Breast epithelium (tissue), 3 donors: ENCODE measurements around the gene CSF2RB.

ENCODE experiments used
- CTCF ChIP-seq, 3 donors: fragments of 450-650 bp; IDR thresholded peaks; one replicate each; pipeline ENCODE4 v1.5.1; 2016 to 2017; ENCODE audit warnings: antibody characterized with exemption in 3 of 3, mild to moderate bottlenecking in 3 of 3, moderate library complexity in 3 of 3
- POLR2A ChIP-seq: fragments of 450-650 bp; IDR thresholded peaks from one replicate; pipeline ENCODE4 v1.6.1; 2016; ENCODE audit warnings: antibody characterized with exemption, mild to moderate bottlenecking, moderate library complexity
- POLR2AphosphoS5 ChIP-seq, 3 donors: sonication (generic); formaldehyde crosslinking; IDR thresholded peaks; one replicate each; pipeline ENCODE4 v1.6.1; 2017; ENCODE audit warnings: antibody characterized with exemption in 3 of 3

- TF ChIP-seq CTCF (IDR thresholded peaks at IDR 0.05): no peak
- no peak for TF ChIP-seq POLR2A
- no peak for TF ChIP-seq POLR2AphosphoS5 (IDR thresholded peaks at IDR 0.05)
Measured at GRCh38 chr22:36971341-36972125, 58.1 kb downstream of the CSF2RB start.
